HFFc6 (cell line): ENCODE measurements around the gene OLFML2B. TPM values are rescaled to one million over a fixed set of nuclear protein-coding genes. Genes with fewer than 3 reads are reported as not detected.
"Not testable (repeated sequence)": the region's sequence is repeated elsewhere in the genome, so short reads cannot be mapped to it uniquely, and the experiment has no call there.

Experiments used
- DNase-seq: peaks from one replicate; pipeline ENCODE4 v3.0.0-alpha.2; 2018
- H3K27ac Mint-ChIP-seq: 2 replicates; pipeline ENCODE4 v1.8.0; 2020; ENCODE audit warnings: mild to moderate bottlenecking, mixed read lengths
- H3K27me3 Mint-ChIP-seq: 2 replicates; pipeline ENCODE4 v1.8.0; 2021; ENCODE audit warnings: mild to moderate bottlenecking, moderate library complexity, mixed read lengths; ENCODE audit not compliant: insufficient read depth
- H3K36me3 Mint-ChIP-seq: 2 replicates; pipeline ENCODE4 v1.8.0; 2021; ENCODE audit warnings: low read depth, mixed read lengths
- H3K4me1 Mint-ChIP-seq: 2 replicates; pipeline ENCODE4 v1.8.0; 2020; ENCODE audit warnings: low read depth, mixed read lengths
- H3K4me3 Mint-ChIP-seq: 2 replicates; pipeline ENCODE4 v1.8.0; 2020; ENCODE audit warnings: mild to moderate bottlenecking, moderate library complexity, mixed read lengths
- H3K9me3 Mint-ChIP-seq: 2 replicates; pipeline ENCODE4 v1.8.0; 2020; ENCODE audit warnings: mild to moderate bottlenecking, mixed read lengths
- CTCF ChIP-seq: fragments of 200-600 bp; sonication (generic); IDR thresholded peaks from 2 replicates; pipeline ENCODE4 v1.5.0; 2021; ENCODE audit warnings: antibody characterized with exemption, mild to moderate bottlenecking
- total RNA-seq, 6 experiments: library from RNA; stranded (reverse); fragmentation: NEBNext Ultra II Directional; extraction: Animal tissue kit (Norgen Biotek cat#: 25700); gene quantifications; 2 replicates in 1 of 6; 3 replicates in 5 of 6; pipeline ENCODE4 v1.2.3, GENCODE V29; 2021

The OLFML2B gene
- total RNA-seq, 6 experiments from 2014 or later, result 4.9 to 9.1 (median 7.0) TPM

- Mint-ChIP-seq H3K4me3 (no peak overlapping the region), H3K27ac (peak overlapping the region; percentile 44; the same call in 1 of the 2 replicates), H3K9me3 (peaks cover 3% of the 10 kb centered on the region; the same call in 1 of the 2 replicates), H3K4me1 (peaks cover 39% of the 10 kb centered on the region), H3K27me3 (peaks cover 5% of the 10 kb centered on the region), H3K36me3 (peaks cover 12% of the 10 kb centered on the region; the same call in 1 of the 2 replicates)
- TF ChIP-seq CTCF, result no peak
- peak; percentile 69 for DNase-seq
Observed at GRCh38 chr1:162019006-162019405, 4.7 kb downstream of the OLFML2B start.

- Mint-ChIP-seq H3K4me1 (peaks cover 39% of the 10 kb centered on the region), H3K27ac (no peak overlapping the region), H3K27me3 (peaks cover 5% of the 10 kb centered on the region), H3K9me3 (peaks cover 3% of the 10 kb centered on the region; the same call in 1 of the 2 replicates), H3K4me3 (no peak overlapping the region), H3K36me3 (peaks cover 18% of the 10 kb centered on the region)
- no peak for DNase-seq
- no peak for TF ChIP-seq CTCF
Observed at GRCh38 chr1:162018418-162018817, 5.3 kb downstream of the OLFML2B start.

- Mint-ChIP-seq H3K36me3 (peaks cover 20% of the 10 kb centered on the region), H3K4me1 (peaks cover 32% of the 10 kb centered on the region)
- H3K27ac Mint-ChIP-seq, H3K9me3 Mint-ChIP-seq, H3K27me3 Mint-ChIP-seq, DNase-seq, H3K4me3 Mint-ChIP-seq: not testable (repeated sequence)
Observed at GRCh38 chr1:162017791-162018190, 5.9 kb downstream of the OLFML2B start.

DNA sequence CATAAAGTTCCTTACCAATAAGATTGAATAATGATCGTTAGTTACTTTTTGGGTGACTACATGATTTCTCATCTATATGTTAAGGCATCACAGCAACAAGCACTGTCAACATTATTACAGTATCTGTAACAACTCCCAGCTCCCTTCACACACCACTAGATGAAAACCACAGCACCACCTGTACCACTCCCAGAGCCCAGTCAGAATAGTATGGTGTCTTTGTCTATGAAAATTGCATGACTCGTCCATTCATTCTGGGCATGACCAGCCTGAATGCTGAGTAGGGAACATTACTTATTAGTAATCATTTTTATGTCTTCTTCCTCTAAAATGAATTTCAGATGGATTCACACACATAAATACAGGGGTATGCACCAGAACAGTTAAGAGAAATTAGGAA lies 7.0 kb downstream of the OLFML2B start:
- Mint-ChIP-seq H3K36me3 (peaks cover 20% of the 10 kb centered on the region), H3K4me3 (no peak overlapping the region), H3K27me3 (peaks cover 2% of the 10 kb centered on the region), H3K9me3 (peaks cover 3% of the 10 kb centered on the region; the same call in 1 of the 2 replicates), H3K27ac (no peak overlapping the region), H3K4me1 (peaks cover 24% of the 10 kb centered on the region)
- no peak for TF ChIP-seq CTCF
- no peak for DNase-seq

- H3K9me3 Mint-ChIP-seq, result peaks cover 3% of the 10 kb centered on the region; the same call in 1 of the 2 replicates
Observed at GRCh38 chr1:162015196-162015595, 8.5 kb downstream of the OLFML2B start.

DNA sequence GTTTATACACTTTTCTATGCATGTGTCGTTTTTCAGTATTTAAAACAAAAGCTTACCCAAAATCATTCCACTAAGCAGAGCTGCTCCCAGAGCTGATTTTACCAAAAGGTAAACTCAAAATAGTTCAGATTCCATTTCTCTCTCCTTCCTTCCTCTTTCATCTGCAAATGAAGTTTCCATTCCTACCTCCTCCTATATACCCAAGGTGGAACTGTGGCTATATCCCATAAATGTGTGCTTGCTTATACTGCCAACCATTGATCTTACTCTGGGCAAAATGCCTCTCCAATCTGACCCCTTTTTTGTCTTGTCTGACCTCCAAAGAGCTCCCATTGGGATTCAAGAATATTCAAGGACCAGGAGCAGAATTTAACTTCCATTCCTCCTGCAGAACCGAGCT lies 9.5 kb downstream of the OLFML2B start:
- Mint-ChIP-seq H3K27ac (no peak overlapping the region), H3K4me3 (no peak overlapping the region), H3K4me1 (peaks cover 8% of the 10 kb centered on the region), H3K27me3 (peaks cover 5% of the 10 kb centered on the region), H3K36me3 (peaks cover 20% of the 10 kb centered on the region), H3K9me3 (peaks cover 3% of the 10 kb centered on the region; the same call in 1 of the 2 replicates)
- no peak for DNase-seq
- TF ChIP-seq CTCF, result no peak

More at GRCh38 chr1:162015196-162015595, 8.5 kb downstream of the OLFML2B start:
- Mint-ChIP-seq H3K4me3 (no peak overlapping the region), H3K36me3 (peaks cover 20% of the 10 kb centered on the region), H3K4me1 (peaks cover 13% of the 10 kb centered on the region), H3K27me3 (peaks cover 5% of the 10 kb centered on the region), H3K27ac (no peak overlapping the region)
- no peak for DNase-seq
- TF ChIP-seq CTCF, result no peak
